Liver (tissue), 3 donors: Measurements from ENCODE around the gene PNPLA6.

Experiments
- EGR1 ChIP-seq, 2 donors: IDR thresholded peaks; 2 replicates each; pipeline ENCODE4 v1.6.1; 2016 to 2018; ENCODE audit warnings: antibody characterized with exemption in 2 of 2, low read depth in 2 of 2
- FOXA2 ChIP-seq: IDR thresholded peaks from 2 replicates; pipeline ENCODE4 v1.6.1; 2016; ENCODE audit warnings: antibody characterized with exemption
- GABPA ChIP-seq, 2 donors: IDR thresholded peaks in 1 of 2; conservative IDR thresholded peaks in 1 of 2; 2 replicates each; pipeline ENCODE4 v1.6.1; 2016; ENCODE audit warnings: antibody characterized with exemption in 2 of 2, mild to moderate bottlenecking in 1 of 2, moderate library complexity in 1 of 2
- HNF4G ChIP-seq: IDR thresholded peaks from 2 replicates; pipeline ENCODE4 v1.6.1; 2016; ENCODE audit warnings: antibody characterized with exemption
- JUND ChIP-seq, 2 donors: IDR thresholded peaks; 2 replicates each; pipeline ENCODE4 v1.6.1; 2016; ENCODE audit warnings: antibody characterized with exemption in 2 of 2
- RAD21 ChIP-seq, 2 donors: IDR thresholded peaks; 2 replicates each; pipeline ENCODE4 v1.6.1; 2016; ENCODE audit warnings: antibody characterized with exemption in 2 of 2, mild to moderate bottlenecking in 2 of 2
- SP1 ChIP-seq: IDR thresholded peaks from 2 replicates; pipeline ENCODE4 v1.6.1; 2018; ENCODE audit warnings: antibody characterized with exemption, mild to moderate bottlenecking
- TAF1 ChIP-seq: conservative IDR thresholded peaks from 2 replicates; pipeline ENCODE4 v1.6.1; 2016; ENCODE audit warnings: antibody characterized with exemption, mild to moderate bottlenecking
- YY1 ChIP-seq: IDR thresholded peaks from 2 replicates; pipeline ENCODE4 v1.6.1; 2016; ENCODE audit warnings: antibody characterized with exemption, mild to moderate bottlenecking
- TF ChIP-seq, protein P1 (sequence below): fragments of 150-350 bp; IDR thresholded peaks from 2 replicates; pipeline ENCODE4 v1.5.1; 2017; ENCODE audit warnings: improper control_type of control experiment, low read depth, low read length; ENCODE audit not compliant: missing input control
- TF ChIP-seq, protein P2 (sequence below): IDR thresholded peaks from 2 replicates; pipeline ENCODE4 v1.6.1; 2016; ENCODE audit warnings: antibody characterized with exemption
- TF ChIP-seq, protein P3 (sequence below): IDR thresholded peaks from 2 replicates; pipeline ENCODE4 v1.6.1; 2016; ENCODE audit warnings: antibody characterized with exemption, mild to moderate bottlenecking
- TF ChIP-seq, protein P4 (sequence below): IDR thresholded peaks from 2 replicates; pipeline ENCODE4 v1.6.1; 2016; ENCODE audit warnings: antibody characterized with exemption
- donor health status: healthy.
- donor health status: healthy.

DNA sequence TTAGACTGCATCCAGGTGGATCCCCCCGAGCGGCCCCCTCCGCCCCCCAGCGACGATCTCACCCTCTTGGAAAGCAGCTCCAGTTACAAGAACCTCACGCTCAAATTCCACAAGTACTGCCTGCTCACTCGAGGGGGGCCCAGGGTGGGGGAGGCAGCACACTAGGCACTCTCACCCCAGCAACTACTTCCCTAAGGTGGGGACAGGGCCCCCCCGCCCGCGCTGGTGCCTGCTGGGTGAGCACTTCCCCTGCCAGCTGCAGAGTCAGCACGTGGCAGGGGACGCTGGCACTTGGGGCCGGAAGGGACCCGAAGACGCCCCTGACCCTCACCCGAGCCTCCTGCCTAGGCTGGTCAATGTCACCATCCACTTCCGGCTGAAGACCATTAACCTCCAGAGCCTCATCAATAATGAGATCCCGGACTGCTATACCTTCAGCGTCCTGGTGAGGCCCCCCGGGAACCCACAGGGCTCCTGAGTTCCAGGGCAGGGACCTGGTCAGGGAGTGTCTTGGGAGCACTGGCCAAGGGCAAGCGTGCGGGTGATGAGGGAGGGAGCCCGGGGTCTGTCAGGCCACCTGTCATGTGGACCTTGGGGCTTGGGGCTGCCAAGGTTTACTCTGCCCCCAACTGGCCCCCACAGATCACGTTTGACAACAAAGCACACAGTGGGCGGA, 7.9 kb upstream of the PNPLA6 start:
- TF ChIP-seq, protein P1, sequence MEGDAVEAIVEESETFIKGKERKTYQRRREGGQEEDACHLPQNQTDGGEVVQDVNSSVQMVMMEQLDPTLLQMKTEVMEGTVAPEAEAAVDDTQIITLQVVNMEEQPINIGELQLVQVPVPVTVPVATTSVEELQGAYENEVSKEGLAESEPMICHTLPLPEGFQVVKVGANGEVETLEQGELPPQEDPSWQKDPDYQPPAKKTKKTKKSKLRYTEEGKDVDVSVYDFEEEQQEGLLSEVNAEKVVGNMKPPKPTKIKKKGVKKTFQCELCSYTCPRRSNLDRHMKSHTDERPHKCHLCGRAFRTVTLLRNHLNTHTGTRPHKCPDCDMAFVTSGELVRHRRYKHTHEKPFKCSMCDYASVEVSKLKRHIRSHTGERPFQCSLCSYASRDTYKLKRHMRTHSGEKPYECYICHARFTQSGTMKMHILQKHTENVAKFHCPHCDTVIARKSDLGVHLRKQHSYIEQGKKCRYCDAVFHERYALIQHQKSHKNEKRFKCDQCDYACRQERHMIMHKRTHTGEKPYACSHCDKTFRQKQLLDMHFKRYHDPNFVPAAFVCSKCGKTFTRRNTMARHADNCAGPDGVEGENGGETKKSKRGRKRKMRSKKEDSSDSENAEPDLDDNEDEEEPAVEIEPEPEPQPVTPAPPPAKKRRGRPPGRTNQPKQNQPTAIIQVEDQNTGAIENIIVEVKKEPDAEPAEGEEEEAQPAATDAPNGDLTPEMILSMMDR = no peak
- TF ChIP-seq EGR1 (IDR thresholded peaks at IDR 0.05; ENCODE audit: low read depth in 2 of 2) (no peak), JUND (IDR thresholded peaks at IDR 0.05) (no peak), SP1 (no peak), TAF1 (no peak), HNF4G (no peak), GABPA (IDR thresholded peaks at IDR 0.05 in 1 of 2, conservative IDR thresholded peaks at IDR 0.05 in 1 of 2) (no peak), FOXA2 (no peak), RAD21 (IDR thresholded peaks at IDR 0.05) (no peak), YY1 (no peak)
- TF ChIP-seq, protein P2, sequence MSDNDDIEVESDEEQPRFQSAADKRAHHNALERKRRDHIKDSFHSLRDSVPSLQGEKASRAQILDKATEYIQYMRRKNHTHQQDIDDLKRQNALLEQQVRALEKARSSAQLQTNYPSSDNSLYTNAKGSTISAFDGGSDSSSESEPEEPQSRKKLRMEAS = no peak
- TF ChIP-seq, protein P3, sequence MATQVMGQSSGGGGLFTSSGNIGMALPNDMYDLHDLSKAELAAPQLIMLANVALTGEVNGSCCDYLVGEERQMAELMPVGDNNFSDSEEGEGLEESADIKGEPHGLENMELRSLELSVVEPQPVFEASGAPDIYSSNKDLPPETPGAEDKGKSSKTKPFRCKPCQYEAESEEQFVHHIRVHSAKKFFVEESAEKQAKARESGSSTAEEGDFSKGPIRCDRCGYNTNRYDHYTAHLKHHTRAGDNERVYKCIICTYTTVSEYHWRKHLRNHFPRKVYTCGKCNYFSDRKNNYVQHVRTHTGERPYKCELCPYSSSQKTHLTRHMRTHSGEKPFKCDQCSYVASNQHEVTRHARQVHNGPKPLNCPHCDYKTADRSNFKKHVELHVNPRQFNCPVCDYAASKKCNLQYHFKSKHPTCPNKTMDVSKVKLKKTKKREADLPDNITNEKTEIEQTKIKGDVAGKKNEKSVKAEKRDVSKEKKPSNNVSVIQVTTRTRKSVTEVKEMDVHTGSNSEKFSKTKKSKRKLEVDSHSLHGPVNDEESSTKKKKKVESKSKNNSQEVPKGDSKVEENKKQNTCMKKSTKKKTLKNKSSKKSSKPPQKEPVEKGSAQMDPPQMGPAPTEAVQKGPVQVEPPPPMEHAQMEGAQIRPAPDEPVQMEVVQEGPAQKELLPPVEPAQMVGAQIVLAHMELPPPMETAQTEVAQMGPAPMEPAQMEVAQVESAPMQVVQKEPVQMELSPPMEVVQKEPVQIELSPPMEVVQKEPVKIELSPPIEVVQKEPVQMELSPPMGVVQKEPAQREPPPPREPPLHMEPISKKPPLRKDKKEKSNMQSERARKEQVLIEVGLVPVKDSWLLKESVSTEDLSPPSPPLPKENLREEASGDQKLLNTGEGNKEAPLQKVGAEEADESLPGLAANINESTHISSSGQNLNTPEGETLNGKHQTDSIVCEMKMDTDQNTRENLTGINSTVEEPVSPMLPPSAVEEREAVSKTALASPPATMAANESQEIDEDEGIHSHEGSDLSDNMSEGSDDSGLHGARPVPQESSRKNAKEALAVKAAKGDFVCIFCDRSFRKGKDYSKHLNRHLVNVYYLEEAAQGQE = no peak
- TF ChIP-seq, protein P4, sequence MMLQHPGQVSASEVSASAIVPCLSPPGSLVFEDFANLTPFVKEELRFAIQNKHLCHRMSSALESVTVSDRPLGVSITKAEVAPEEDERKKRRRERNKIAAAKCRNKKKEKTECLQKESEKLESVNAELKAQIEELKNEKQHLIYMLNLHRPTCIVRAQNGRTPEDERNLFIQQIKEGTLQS = no peak
